NCI-H1092 (cell line): ENCODE measurements around the gene CAPRIN2.
A peak's percentile ranks its signal among the peaks of the same experiment; 100 is the strongest.

Experiments
- DNase-seq: peaks from one replicate; lab custom pipeline; 2025; lab: John Stamatoyannopoulos, UW

The CAPRIN2 gene

GRCh38 chr12:30754750-30755394 is at the start of gene CAPRIN2:
TSS of gene CAPRIN2 (minus strand) at chr12:30754951. CDS start at chr12:30753520, 1,431 bp downstream.
- DNase-seq, result peak; percentile 92

GRCh38 chr12:30797689-30798088 is 42.9 kb upstream of the CAPRIN2 start:
- no peak for DNase-seq

GRCh38 chr12:30796891-30797371 is 42.2 kb upstream of the CAPRIN2 start:
- no peak for DNase-seq

GRCh38 chr12:30796313-30796780 is 41.6 kb upstream of the CAPRIN2 start:
- DNase-seq, result peak; percentile 2

GRCh38 chr12:30795410-30796312 is 40.9 kb upstream of the CAPRIN2 start:
- no peak for DNase-seq

- no peak for DNase-seq
These were observed 40.0 kb upstream of the CAPRIN2 start for GRCh38 chr12:30794591-30795409.

GRCh38 chr12:30794020-30794419 is 39.3 kb upstream of the CAPRIN2 start:
- no peak for DNase-seq

GRCh38 chr12:30792648-30793499 is 38.1 kb upstream of the CAPRIN2 start:
- DNase-seq, result no peak

GRCh38 chr12:30792085-30792484 is 37.3 kb upstream of the CAPRIN2 start:
- no peak for DNase-seq

- DNase-seq, result no peak
These were observed 34.0 kb upstream of the CAPRIN2 start for GRCh38 chr12:30788754-30789153.

GRCh38 chr12:30785630-30786029 is 30.9 kb upstream of the CAPRIN2 start:
- no peak for DNase-seq

GRCh38 chr12:30784508-30784907 is 29.8 kb upstream of the CAPRIN2 start:
- no peak for DNase-seq

GRCh38 chr12:30783946-30784345 is 29.2 kb upstream of the CAPRIN2 start:
- no peak for DNase-seq

GRCh38 chr12:30782316-30783173 is 27.8 kb upstream of the CAPRIN2 start:
- no peak for DNase-seq

- no peak for DNase-seq
These were observed 24.8 kb upstream of the CAPRIN2 start for GRCh38 chr12:30779578-30779977.

GRCh38 chr12:30779178-30779577 is 24.4 kb upstream of the CAPRIN2 start:
- DNase-seq, result no peak

GRCh38 chr12:30774599-30774998 is 19.8 kb upstream of the CAPRIN2 start:
- DNase-seq, result no peak

- DNase-seq, result no peak
These were observed 15.1 kb upstream of the CAPRIN2 start for GRCh38 chr12:30769802-30770201.

GRCh38 chr12:30764251-30764650 is 9.5 kb upstream of the CAPRIN2 start:
- no peak for DNase-seq

GRCh38 chr12:30763053-30763452 is 8.3 kb upstream of the CAPRIN2 start:
- no peak for DNase-seq
